GM12872 (cell line): ENCODE measurements around the gene SCN8A.

Source experiments
- TF ChIP-seq, protein P1 (sequence below): IDR thresholded peaks from 3 replicates; pipeline ENCODE4 v1.5.1; 2011; ENCODE audit warnings: low read depth, mild to moderate bottlenecking, low read length, moderate library complexity; ENCODE audit not compliant: insufficient read depth

SCN8A gene

DNA sequence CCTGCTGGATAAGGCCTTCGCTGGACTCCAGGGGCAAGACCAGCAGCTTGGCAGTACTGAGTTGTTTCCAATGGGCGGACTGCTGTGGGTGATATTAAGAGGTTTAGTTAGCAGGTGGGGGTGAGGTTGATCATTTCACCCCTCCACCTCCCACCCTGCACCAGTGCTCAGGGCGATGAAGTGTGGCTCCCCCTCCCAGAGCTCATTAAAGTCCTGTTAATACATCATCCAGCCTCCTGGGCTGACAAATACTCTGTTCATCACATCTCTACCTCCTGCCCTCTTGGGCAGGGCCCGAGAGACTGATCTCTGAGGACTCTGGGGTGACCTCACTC is 259.9 kb downstream of the SCN8A start:
- TF ChIP-seq, protein P1, sequence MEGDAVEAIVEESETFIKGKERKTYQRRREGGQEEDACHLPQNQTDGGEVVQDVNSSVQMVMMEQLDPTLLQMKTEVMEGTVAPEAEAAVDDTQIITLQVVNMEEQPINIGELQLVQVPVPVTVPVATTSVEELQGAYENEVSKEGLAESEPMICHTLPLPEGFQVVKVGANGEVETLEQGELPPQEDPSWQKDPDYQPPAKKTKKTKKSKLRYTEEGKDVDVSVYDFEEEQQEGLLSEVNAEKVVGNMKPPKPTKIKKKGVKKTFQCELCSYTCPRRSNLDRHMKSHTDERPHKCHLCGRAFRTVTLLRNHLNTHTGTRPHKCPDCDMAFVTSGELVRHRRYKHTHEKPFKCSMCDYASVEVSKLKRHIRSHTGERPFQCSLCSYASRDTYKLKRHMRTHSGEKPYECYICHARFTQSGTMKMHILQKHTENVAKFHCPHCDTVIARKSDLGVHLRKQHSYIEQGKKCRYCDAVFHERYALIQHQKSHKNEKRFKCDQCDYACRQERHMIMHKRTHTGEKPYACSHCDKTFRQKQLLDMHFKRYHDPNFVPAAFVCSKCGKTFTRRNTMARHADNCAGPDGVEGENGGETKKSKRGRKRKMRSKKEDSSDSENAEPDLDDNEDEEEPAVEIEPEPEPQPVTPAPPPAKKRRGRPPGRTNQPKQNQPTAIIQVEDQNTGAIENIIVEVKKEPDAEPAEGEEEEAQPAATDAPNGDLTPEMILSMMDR, result no peak

DNA sequence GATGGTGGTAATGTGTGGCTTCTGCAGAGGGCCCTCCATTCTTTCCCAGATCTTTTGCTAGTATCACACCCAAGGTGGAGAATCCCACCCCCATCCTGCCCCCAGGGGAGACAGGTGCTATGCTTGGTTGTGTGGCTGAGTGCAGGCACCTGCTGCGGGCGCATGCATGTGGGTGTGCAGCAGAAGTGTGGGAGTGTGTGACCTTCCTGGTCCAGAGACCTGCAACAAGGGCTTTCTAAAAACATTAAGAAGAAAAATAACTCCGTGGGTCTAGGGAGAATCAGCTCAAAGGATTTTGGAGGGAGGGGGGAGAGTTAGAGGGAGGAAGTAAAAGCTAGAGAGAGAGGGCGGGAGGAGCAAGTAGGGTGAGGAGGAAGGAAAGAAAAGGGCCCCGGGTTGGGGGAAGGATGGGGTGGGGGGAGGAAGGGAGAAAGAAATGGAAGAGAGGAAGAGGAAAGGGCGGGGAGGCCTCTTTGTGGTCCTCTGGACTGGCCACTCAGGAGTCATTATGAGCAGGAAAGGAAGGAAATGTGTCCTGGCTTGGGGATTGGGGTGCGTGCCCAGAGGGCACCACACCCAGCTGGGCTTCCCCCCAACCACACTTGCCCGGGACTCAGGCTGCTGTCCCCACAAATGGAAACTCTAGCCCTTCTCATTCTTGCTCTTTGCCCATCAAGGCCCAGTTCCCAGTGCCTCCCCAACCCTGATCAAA is 260.5 kb downstream of the SCN8A start:
- TF ChIP-seq, protein P1, result no peak

- TF ChIP-seq, protein P1, result no peak
These were observed 261.5 kb downstream of the SCN8A start for GRCh38 chr12:51852404-51853137.

GRCh38 chr12:51855586-51856428 is 264.8 kb downstream of the SCN8A start:
- TF ChIP-seq, protein P1, result no peak

- TF ChIP-seq, protein P1, result no peak
These were observed 270.0 kb downstream of the SCN8A start for GRCh38 chr12:51860986-51861385.
